K562 (cell line): ENCODE results near the gene TUT1. TPM values are rescaled to one million over a fixed set of nuclear protein-coding genes. Genes with fewer than 3 reads are reported as not detected.

Experiments
- ARNT ChIP-seq, 2 experiments: fragments of 450-650 bp; IDR thresholded peaks; 2 replicates each; pipeline ENCODE4 v1.6.1; 2016; ENCODE audit warnings: mild to moderate bottlenecking in 1 of 2
- BMI1 ChIP-seq: fragments of 150-350 bp; IDR thresholded peaks from 2 replicates; pipeline ENCODE4 v1.6.1; 2014; ENCODE audit warnings: low read length
- BRF1 ChIP-seq: IDR thresholded peaks from 3 replicates; pipeline ENCODE4 v1.6.1; 2011; ENCODE audit warnings: borderline replicate concordance, mild to moderate bottlenecking; ENCODE audit not compliant: insufficient read length; ENCODE audit errors: extremely low read depth
- CBFA2T3 ChIP-seq: fragments of 450-650 bp; IDR thresholded peaks from 2 replicates; pipeline ENCODE4 v1.6.1; 2017
- CTBP1 ChIP-seq: fragments of 450-650 bp; IDR thresholded peaks from 2 replicates; pipeline ENCODE4 v1.6.1; 2016; ENCODE audit warnings: borderline replicate concordance
- DACH1 ChIP-seq: fragments of 450-650 bp; IDR thresholded peaks from 2 replicates; pipeline ENCODE4 v1.6.1; 2018; ENCODE audit not compliant: partially characterized antibody
- EP400 ChIP-seq: fragments of 450-650 bp; IDR thresholded peaks from 2 replicates; pipeline ENCODE4 v1.6.1; 2017; ENCODE audit warnings: antibody characterized with exemption, mild to moderate bottlenecking, moderate library complexity
- GATAD2A ChIP-seq: fragments of 450-650 bp; IDR thresholded peaks from 2 replicates; pipeline ENCODE4 v1.6.1; 2017
- KAT7 ChIP-seq: sonication (generic); formaldehyde crosslinking; IDR thresholded peaks from 2 replicates; pipeline ENCODE4 v1.8.0; 2022; ENCODE audit warnings: missing genetic modification reagents, mild to moderate bottlenecking, borderline replicate concordance
- NCOA2 ChIP-seq, 2 experiments: fragments of 450-650 bp; IDR thresholded peaks; 2 replicates each; pipeline ENCODE4 v1.6.1; 2018; ENCODE audit warnings: mild to moderate bottlenecking in 2 of 2, moderate library complexity in 1 of 2; ENCODE audit not compliant: partially characterized antibody in 2 of 2
- PHB2 ChIP-seq: fragments of 450-650 bp; IDR thresholded peaks from 2 replicates; pipeline ENCODE4 v1.6.1; 2017; ENCODE audit warnings: low read depth
- RFX1 ChIP-seq: fragments of 450-650 bp; IDR thresholded peaks from 2 replicates; pipeline ENCODE4 v1.6.1; 2016; ENCODE audit warnings: mild to moderate bottlenecking, moderate library complexity
- RHOXF2B ChIP-seq: fragments of 250-450 bp; sonication (Bioruptor Pico); conservative IDR thresholded peaks from 2 replicates; pipeline ENCODE4 v1.5.1; 2021
- STAT5A ChIP-seq: IDR thresholded peaks from 2 replicates; pipeline ENCODE4 v1.6.1; 2012; ENCODE audit warnings: low read length, inconsistent platforms, borderline replicate concordance
- TCF7 ChIP-seq: sonication (generic); IDR thresholded peaks from 2 replicates; pipeline ENCODE4 v1.6.1; 2016; ENCODE audit warnings: antibody characterized with exemption, borderline replicate concordance
- TEAD1 ChIP-seq, 2 experiments: fragments of 450-650 bp in 1 of 2; sonication (generic) in 1 of 2; formaldehyde crosslinking; IDR thresholded peaks; 2 replicates each; pipeline versions ENCODE4 v1.4.0 to v1.8.0; 2020 to 2022; ENCODE audit warnings: mild to moderate bottlenecking in 2 of 2, missing genetic modification reagents in 1 of 2
- XRCC3 ChIP-seq: fragments of 450-650 bp; IDR thresholded peaks from 2 replicates; pipeline ENCODE4 v1.6.1; 2017; ENCODE audit warnings: mild to moderate bottlenecking, moderate library complexity
- ZBTB8A ChIP-seq: fragments of 450-650 bp; IDR thresholded peaks from 2 replicates; pipeline ENCODE4 v1.6.1; 2018; ENCODE audit warnings: mild to moderate bottlenecking, moderate library complexity; ENCODE audit not compliant: partially characterized antibody
- ZFX ChIP-seq: sonication (generic); formaldehyde crosslinking; IDR thresholded peaks from 2 replicates; pipeline ENCODE4 v1.8.0; 2022; ENCODE audit warnings: mild to moderate bottlenecking, missing genetic modification reagents, moderate library complexity
- ZNF212 ChIP-seq: fragments of 450-650 bp; formaldehyde crosslinking; IDR thresholded peaks from 2 replicates; pipeline ENCODE4 v1.4.0; 2020; ENCODE audit warnings: mild to moderate bottlenecking
- ZNF445 ChIP-seq: fragments of 250-450 bp; sonication (Bioruptor Pico); IDR thresholded peaks from 2 replicates; pipeline ENCODE4 v1.4.0; 2020; ENCODE audit warnings: low read depth, mild to moderate bottlenecking, moderate library complexity
- ZZZ3 ChIP-seq: fragments of 450-650 bp; IDR thresholded peaks from 2 replicates; pipeline ENCODE4 v1.6.1; 2016; ENCODE audit warnings: antibody characterized with exemption, mild to moderate bottlenecking, moderate library complexity
- polyA plus RNA-seq, 8 experiments: library from polyadenylated mRNA; depleted of rRNA in 4 of 8; stranded (reverse) in 5 of 8; unstranded in 3 of 8; fragments of >200 nt; fragmentation: Nextera tagmentation in 2 of 8; fragmentation: Illumina TruSeq in 1 of 8; extraction: Ambion mirVana in 2 of 8; extraction: Trizol in 1 of 8; gene quantifications; 2 replicates each; pipeline versions ENCODE4 v1.2.1 to v1.2.3, GENCODE V29; 2011 to 2014; ENCODE audit warnings: inconsistent platforms in 1 of 8, missing spikeins in 1 of 8
- total RNA-seq, 7 experiments: library from RNA; depleted of rRNA in 6 of 7; stranded (reverse); fragments of >200 nt in 6 of 7; fragmentation: Illumina TruSeq in 2 of 7; extraction: Trizol in 2 of 7; gene quantifications; 2 replicates each; pipeline versions ENCODE4 v1.2.1 to v1.2.3, GENCODE V29; 2011 to 2021; ENCODE audit warnings: low replicate concordance in 1 of 7
- TF ChIP-seq, protein P1 (sequence below): fragments of 250-450 bp; sonication (Bioruptor Pico); IDR thresholded peaks from 2 replicates; pipeline ENCODE4 v1.5.0; 2021
- TF ChIP-seq, protein P2 (sequence below): fragments of 250-450 bp; sonication (Bioruptor Pico); IDR thresholded peaks from 2 replicates; pipeline ENCODE4 v1.4.0; 2020
- TF ChIP-seq, protein P3 (sequence below): fragments of 250-450 bp; sonication (Bioruptor Pico); IDR thresholded peaks from 2 replicates; pipeline ENCODE4 v1.8.0; 2022; ENCODE audit warnings: moderate library complexity, mild to moderate bottlenecking, inconsistent platforms
- TF ChIP-seq, protein P4 (sequence below): fragments of 250-450 bp; sonication (Bioruptor Pico); IDR thresholded peaks from 2 replicates; pipeline ENCODE4 v1.8.0; 2021; ENCODE audit warnings: moderate library complexity, mild to moderate bottlenecking, inconsistent platforms

The TUT1 gene
- total and polyA plus RNA-seq, 9 of the 15 experiments (the other 6 are each of a cell fraction or from before 2014, with no cell fraction given), result 0.66 to 44.3 (median 15.7) TPM

DNA sequence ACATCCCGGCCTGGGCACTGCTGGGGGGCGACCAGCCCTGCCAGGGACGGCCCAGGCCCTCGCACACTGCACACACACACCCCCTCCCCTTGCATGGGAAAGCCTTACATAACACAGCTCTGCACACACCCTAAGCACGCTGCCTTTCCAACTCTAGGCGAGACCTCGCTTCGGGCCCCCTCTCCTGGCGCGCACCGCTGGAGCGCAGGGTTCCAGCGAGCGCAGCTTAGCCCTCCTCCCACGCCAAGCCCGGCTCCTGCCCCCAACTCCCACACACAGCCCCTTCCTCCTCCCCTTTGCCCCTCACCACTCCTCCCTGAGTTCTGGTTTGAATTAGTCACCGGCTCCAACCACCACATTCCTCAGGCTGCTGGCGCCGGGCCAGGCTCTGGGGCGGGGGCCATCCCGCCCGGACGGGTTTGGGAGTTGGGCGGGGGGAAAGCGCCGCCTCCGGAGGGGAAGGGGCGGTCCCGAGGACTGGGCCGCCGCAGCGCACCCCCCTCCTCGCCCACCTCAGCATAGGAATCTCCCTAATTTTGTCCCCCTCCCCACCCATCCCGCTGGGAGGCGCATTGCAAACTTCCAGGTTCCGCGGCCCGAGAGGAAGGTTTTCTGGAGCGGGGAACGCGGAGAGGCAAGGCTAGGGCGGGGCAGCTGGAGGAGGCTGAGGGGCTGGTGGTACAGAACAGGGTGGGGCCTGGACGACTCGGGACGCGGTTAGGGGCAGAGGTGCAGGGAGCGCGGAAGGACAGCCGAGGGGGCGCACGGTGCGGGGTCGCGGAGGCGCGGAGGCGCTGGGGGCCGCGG, 45.7 kb downstream of the TUT1 start (continued):
- no peak for TF ChIP-seq DACH1
- peak; percentile 70 for TF ChIP-seq ZFX
- no peak for TF ChIP-seq ZBTB8A
- no peak for TF ChIP-seq NCOA2 (IDR thresholded peaks at IDR 0.05; ENCODE audit: partially characterized antibody in 2 of 2)
- TF ChIP-seq, protein P1, sequence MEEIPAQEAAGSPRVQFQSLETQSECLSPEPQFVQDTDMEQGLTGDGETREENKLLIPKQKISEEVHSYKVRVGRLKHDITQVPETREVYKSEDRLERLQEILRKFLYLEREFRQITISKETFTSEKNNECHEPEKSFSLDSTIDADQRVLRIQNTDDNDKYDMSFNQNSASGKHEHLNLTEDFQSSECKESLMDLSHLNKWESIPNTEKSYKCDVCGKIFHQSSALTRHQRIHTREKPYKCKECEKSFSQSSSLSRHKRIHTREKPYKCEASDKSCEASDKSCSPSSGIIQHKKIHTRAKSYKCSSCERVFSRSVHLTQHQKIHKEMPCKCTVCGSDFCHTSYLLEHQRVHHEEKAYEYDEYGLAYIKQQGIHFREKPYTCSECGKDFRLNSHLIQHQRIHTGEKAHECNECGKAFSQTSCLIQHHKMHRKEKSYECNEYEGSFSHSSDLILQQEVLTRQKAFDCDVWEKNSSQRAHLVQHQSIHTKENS (CRISPR knock-in tag), result no peak
- TF ChIP-seq ARNT (IDR thresholded peaks at IDR 0.05), result no peak
- TF ChIP-seq PHB2, result no peak
- TF ChIP-seq RFX1, result no peak
- TF ChIP-seq, protein P2, sequence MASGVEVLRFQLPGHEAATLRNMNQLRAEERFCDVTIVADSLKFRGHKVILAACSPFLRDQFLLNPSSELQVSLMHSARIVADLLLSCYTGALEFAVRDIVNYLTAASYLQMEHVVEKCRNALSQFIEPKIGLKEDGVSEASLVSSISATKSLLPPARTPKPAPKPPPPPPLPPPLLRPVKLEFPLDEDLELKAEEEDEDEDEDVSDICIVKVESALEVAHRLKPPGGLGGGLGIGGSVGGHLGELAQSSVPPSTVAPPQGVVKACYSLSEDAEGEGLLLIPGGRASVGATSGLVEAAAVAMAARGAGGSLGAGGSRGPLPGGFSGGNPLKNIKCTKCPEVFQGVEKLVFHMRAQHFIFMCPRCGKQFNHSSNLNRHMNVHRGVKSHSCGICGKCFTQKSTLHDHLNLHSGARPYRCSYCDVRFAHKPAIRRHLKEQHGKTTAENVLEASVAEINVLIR (CRISPR knock-in tag), result no peak
- TF ChIP-seq, protein P3, sequence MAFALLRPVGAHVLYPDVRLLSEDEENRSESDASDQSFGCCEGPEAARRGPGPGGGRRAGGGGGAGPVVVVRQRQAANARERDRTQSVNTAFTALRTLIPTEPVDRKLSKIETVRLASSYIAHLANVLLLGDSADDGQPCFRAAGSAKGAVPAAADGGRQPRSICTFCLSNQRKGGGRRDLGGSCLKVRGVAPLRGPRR (CRISPR knock-in tag), result no peak
- no peak for TF ChIP-seq ZZZ3
- peak; percentile 79; the same call in 1 of the 2 replicates for TF ChIP-seq EP400
- peak; percentile 65 for TF ChIP-seq CBFA2T3
- TF ChIP-seq TEAD1 (CRISPR knock-in tag; IDR thresholded peaks at IDR 0.05), result peak; percentile 93 to 96
- TF ChIP-seq CTBP1, result peak; percentile 77
- no peak for TF ChIP-seq BRF1
- TF ChIP-seq ZNF445 (CRISPR knock-in tag), result no peak
- no peak for TF ChIP-seq ZNF212 (CRISPR knock-in tag)
- TF ChIP-seq XRCC3, result no peak
- TF ChIP-seq RHOXF2B (CRISPR knock-in tag), result no peak
- peak; percentile 97 for TF ChIP-seq GATAD2A
- no peak for TF ChIP-seq BMI1
- no peak for TF ChIP-seq KAT7 (CRISPR knock-in tag)
- peak; percentile 59; the same call in 1 of the 2 replicates for TF ChIP-seq TCF7
- TF ChIP-seq STAT5A, result no peak
- TF ChIP-seq, protein P4, sequence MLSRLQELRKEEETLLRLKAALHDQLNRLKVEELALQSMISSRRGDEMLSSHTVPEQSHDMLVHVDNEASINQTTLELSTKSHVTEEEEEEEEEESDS (CRISPR knock-in tag), result no peak
